Measurements from ENCODE around the gene SRBD1.

Gene SRBD1

DNA sequence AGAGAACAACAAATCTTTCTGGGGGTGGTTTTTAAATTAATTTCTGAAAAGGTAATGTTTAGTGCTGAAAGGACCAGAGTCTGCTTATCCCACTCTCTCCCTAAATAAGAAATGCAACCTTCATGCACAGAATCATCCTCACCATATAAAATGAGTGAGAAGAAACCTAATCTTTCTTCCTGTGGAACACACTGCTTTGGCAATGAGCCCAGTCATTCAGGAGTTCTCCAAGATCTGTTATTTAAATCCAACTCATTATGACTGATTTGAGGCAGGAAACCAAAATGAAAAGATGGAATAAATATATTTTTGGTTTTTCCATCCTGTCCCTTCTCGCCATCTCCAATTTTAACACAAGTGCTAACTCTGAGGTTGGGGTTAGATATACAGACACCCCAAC lies 228.3 kb downstream of the SRBD1 start:
- DNase-seq (ENCODE audit: low read depth in 1 of 2, low spot score in 1 of 2), result no peak

DNA sequence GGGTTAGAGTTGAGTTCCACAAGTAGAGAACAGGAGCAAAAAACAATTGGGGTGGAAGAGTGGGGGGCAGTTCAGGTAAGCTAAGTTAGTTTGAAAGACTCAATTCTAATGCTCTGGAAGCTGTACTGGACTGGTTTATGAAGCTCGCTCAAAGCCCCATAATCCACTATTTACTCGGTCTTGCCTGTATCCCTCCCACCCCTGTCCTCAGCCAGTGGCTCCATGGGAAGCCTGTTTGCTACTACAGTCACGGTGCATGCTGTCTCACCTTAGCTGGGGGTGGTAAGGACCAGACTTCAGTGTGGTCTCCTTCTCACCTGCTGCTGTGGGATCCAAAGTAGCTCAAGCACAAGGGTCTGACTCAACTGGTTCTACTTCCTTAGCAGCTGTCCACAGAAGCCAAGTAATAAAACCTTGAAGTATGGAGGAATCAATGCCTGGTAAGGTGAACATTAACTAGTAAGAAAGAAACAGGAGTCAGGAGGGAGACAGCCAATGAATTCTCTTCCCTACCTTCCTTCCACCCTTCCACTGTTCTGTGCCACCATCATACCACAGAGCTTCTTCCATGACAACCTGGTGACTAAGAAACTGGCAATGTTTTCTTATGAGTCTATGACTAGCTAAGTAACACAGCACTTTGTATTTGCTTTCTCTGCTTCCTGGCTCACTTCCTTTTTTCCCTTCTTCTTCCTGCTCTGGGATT lies 230.8 kb downstream of the SRBD1 start:
- no peak for DNase-seq (ENCODE audit: low read depth in 1 of 2, low spot score in 1 of 2)

DNA sequence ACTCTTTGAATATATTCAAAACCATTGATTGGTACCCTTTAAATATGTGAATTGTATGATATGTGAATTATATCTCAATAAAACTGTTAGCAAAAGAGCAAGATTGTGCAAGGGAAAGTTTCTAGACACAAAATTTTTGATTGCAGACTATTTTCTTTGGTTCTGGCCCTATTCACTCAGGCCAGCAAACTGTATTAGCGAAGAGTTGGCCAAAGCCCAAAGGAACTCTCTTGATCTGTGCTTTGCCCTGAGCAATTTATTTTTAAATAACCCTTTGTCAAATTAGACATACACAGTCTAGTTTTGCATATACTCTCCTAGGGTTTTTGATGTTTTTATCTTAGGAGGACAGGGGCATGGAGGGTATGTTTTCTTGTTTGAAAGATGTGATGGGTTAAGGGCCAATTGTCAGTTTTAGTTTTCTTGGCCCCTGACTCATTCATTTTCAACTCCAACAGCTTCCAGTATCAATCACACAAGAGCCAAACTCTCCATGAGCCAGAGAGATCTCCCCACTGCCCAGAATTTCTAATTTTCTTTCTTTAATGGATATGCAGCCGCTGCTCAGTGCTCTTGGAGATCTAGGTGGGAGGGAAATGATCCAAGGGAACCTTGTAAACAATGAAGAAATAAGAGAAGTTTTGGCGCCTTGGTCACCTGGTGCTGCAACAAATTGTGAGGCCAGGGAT lies 231.5 kb downstream of the SRBD1 start:
- DNase-seq (ENCODE audit: low read depth in 1 of 2, low spot score in 1 of 2), result no peak

DNA sequence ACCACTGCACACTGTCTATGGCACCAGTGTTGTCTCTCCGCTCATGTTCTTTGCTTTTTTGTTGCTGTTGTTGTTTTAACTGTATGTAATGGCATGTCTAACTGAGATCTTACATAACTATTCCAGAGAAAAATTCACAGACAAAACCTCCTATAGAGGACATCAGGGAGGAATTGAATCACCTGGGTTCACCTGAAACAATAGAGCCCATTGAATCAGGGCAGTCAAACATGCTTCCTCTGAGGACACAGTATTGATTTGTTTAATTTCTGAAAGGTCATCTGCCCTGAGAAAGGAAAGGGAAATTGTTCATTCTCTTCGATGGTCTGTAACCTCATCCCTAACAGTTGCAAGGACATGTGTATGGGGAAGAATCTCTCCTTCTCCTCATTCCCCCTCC lies 237.5 kb downstream of the SRBD1 start:
- no peak for DNase-seq (ENCODE audit: low read depth in 1 of 2, low spot score in 1 of 2)

DNA sequence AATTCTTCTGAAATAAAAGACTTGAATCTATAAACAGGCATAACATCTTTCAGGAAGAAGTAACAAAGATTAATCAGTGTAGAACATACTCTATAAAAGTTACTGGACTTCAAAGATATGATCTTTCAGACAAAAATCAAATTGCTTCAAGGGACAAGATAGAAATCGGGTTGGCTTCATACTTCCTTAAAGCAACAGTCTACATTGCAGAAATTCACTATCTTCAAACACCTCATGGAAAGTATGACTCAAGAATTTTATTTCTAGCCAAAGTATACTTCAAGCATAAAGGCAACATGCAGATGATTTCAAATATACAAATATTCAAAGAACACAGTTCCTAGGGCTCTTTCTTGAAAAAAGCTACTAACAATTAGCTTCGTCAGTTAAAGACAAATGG lies 240.7 kb downstream of the SRBD1 start:
- no peak for DNase-seq (ENCODE audit: low read depth in 1 of 2, low spot score in 1 of 2)

DNA sequence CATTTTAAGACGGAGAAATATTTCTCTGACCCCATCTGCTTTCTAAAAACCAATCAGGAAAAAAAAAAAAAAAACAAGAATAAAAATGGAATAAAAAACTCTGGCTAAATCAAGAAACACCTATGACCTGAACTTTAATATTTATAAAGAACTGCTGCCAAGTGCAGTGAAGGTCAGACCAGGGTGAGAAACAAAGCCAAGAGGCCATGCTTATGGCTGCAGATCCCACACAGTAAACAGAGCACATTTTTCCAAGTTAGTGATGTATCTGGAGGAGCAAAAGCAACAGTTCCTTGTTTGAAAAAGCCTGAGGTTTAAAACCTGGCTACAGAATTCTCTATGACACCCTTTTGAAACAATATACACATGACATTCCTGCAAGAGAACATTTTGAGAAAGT lies 242.3 kb downstream of the SRBD1 start:
- DNase-seq (ENCODE audit: low read depth in 1 of 2, low spot score in 1 of 2), result no peak

DNA sequence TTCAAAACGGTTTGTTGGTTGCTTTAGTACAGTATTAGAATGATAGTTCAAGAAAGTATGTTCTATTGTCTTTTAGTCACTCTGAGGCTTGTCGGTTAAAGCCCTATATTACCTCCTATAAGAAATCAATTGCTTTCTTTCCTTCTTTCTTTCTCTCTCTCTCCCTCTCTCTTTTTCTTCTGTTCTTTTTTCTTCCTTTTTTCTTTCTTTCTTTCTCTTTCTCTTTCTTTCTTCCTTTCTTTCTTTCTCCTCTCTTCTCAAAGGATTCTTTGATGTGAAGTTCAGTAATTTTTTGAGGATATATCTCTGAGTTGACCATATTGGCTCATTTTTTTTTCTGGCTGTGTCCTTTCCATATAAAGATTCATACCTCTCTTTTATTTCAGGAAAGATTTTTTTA lies 249.4 kb downstream of the SRBD1 start:
- DNase-seq (ENCODE audit: low read depth in 1 of 2, low spot score in 1 of 2), result no peak

DNA sequence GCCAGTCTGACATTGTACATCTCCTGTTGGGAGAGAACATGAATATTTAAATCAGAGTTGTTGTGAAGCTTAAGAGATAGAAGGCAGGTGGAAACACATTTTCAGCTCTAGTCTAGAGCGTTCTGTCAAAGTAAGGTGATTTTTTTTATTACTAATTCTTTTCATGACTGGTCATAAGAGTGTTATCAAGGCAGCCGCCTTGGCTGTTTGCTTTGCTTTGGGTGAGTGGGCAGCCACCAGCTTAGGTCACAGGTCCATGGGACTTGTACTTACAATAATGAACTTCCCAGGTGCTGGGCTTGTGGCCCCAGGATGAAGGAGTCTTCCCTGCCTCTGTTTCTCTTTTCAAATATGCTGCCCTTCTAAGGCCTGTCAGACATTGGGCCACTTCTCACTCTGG lies 256.3 kb downstream of the SRBD1 start:
- DNase-seq (ENCODE audit: low read depth in 1 of 2, low spot score in 1 of 2), result no peak

DNA sequence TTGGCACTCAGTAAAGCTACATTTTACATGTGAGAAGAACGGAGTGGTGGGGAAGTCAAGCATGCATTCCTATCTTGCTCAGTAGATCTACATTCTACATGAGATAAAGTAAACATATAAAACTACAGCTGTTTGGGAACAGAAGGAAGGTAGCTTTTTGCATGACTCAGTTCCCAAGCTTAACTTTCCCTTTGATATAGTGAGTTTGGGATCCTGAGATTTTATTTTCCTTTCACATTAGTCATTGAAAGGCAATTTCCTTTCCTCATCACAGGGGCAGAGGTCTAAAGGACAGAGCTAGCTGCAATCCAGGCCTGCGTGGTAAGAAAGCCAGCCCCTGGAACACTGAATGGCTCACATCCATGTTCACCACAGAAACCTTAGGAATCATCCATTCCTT lies 257.2 kb downstream of the SRBD1 start:
- no peak for DNase-seq (ENCODE audit: low read depth in 1 of 2, low spot score in 1 of 2)

DNA sequence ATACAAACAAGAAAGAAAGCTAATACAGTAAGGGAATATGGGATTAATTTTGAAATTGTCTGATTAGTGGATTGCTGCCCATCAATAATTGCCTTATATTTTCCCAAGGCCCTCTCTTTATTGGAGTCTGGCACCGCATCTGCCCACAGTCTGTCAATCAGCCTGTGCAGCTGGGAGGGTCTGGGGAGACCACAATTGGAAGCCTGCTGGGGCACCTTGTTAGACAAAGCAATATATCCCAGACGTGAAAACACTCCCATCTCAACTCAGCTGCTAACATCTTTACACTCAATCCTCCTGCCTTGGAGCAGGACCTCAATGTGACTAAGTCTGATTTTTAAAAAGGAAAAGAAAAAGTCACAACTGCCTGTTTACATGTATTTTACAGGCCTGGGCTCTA lies 258.6 kb downstream of the SRBD1 start:
- DNase-seq (ENCODE audit: low read depth in 1 of 2, low spot score in 1 of 2), result no peak

DNA sequence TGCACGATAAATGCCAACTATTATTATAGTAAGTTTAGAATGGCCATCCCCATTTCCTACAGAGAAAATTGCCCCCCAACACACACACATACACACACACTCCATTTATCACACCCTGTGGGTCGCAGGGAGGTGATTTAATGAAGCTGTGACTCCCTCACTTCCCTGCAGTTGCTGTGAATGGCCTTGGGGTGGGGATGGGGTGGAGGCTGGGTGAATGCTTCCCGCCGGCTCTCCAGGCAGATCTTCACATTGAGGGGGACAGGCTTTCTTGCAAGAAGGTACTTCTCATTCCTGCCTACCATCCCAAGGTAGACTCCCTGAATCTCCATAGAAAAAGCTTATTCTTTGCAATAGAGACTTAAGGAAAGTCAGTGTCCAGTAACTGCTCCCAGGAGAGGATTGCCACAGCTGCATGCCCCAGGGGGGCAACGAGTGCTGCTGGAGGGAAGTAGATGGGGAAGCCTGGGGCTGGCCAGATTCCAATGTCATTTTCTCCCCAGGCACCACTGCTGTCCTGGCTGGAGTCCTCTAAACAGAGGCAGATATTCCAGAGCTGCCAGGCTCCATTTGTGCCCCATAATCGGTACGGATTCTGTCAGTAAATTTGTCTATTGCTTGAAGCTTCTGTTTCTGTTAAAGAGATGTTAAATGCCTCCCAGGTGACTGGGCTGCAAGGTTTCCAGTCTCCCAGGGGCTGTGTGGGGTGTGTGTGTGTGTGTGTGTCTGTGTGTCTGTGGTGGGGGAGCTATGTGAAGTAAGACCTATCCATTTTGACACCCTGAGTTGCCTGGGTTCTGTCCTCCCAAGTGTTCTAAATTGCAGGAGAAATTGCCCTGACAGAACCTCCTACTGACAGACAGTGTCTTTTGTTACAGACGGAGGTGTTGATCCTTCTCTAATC lies 265.5 kb downstream of the SRBD1 start:
- no peak for DNase-seq (ENCODE audit: low read depth in 1 of 2, low spot score in 1 of 2)

DNA sequence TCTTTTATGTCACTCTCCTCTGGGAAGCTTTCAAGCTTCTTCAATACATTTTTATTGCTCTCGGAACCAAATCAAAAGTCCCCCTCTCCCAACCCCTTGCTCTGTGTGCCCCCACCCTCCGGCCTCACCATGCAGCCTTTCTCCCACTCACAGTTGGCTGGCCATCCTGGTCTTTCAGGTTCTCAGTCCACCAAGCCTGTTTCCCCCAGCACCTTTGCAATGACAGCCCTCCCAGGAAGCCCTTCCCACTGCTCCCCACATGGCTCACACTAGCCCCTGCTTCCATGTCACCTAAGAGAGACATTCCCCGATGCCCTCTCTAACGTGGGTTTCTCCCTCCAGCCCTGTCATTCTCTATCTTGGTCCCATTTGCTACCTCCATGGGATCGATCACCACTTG lies 266.6 kb downstream of the SRBD1 start:
- no peak for DNase-seq (ENCODE audit: low read depth in 1 of 2, low spot score in 1 of 2)

DNA sequence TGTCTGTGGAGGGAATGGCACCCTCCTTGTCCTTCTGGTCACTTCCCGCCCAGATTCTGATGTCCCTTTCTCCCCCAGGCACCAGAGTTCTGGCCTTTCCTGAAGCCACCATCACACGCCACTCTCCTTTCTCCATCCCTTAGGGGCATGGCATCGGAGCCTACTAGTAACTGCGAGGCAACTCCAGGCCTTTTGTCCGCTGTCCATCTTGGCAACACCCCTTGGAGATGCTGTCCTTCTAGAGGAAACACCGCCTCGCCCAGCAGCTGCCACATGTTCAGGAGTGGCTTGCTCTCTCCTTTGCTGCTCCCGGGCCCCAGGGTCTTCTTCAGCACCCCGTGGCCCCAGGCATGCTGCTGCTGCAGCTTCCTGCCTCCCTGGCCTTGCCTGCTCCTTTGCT lies 267.0 kb downstream of the SRBD1 start:
- DNase-seq (ENCODE audit: low read depth in 1 of 2, low spot score in 1 of 2), result no peak

DNA sequence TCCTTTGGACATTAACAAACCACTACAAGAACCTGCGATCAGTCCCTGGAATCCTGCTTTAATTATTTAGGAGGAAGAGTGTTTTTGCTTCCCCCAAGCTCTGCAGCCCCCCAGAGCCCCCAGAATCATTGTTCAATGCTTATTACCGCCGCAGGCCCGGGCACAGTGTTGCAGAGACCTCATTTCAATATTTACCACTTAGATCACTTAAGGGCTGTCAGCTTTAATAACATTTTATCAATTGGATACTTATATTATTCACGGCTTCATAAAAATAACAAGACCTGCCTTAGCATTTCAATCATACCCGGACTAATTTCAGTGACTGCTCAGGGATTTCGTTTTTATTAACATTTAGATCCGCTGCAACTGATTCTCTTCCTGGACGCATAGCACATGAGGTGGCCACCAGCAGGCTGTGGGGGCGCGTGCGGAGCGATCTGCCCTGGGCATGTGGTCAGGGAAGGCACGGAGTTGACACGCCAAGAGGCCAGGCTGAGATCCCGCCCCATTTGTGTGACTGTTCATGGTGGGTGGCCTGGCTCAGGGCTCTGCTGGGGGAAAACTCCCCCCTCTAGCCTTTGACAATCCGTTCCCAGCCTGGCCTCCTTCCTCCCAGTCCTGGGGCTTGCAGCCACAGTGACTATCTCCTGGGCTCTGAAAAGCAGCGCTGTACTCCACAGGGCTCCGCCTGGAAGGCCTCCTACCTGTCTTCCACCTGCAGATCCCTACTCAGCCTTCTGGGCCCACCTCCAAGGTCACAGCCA lies 267.6 kb downstream of the SRBD1 start:
- DNase-seq (ENCODE audit: low read depth in 1 of 2, low spot score in 1 of 2), result no peak

DNA sequence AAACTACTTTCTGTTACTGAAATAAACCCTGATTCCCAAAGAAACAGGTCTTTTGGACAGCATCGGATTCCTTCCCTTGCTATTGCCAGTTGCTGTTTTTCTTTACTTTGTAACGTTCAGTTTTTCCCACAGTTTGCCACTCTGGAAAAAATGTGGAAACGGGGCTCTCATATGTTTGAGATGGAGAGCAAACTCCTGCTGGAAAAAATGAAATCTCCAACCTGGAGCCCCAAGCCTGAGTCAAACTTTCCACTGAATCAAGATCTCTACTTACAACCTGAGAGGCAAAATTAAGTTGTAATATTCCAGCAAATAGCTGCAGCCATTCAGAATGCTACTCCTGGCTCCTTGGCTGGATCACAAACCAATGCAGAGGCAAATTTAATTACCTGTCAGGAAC lies 270.7 kb downstream of the SRBD1 start:
- no peak for DNase-seq (ENCODE audit: low read depth in 1 of 2, low spot score in 1 of 2)

DNA sequence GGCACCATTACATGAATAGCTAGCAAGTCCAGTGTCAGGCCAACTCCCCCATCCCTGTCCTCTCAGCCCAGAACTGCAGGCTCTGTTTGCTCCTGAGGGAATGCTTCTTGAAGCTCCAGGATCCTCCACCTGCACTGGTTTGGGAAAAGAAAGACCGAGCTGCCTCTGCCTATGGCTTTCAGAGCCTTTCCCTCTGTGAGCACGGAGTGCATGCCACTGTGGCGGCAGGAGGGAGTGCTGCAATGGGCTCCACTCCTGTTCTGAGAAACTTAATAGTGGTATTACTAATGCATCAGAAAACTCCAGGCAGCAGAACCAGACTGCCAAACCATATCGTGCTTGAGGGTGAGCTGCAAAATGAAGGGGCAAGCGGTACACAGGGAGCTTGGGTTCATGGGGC lies 271.8 kb downstream of the SRBD1 start:
- DNase-seq (ENCODE audit: low read depth in 1 of 2, low spot score in 1 of 2), result no peak
